ENCODE data around the gene SDC4.
"Not testable (repeated sequence)": the region's sequence is repeated elsewhere in the genome, so short reads cannot be mapped to it uniquely, and the experiment has no call there.

The SDC4 gene

DNA sequence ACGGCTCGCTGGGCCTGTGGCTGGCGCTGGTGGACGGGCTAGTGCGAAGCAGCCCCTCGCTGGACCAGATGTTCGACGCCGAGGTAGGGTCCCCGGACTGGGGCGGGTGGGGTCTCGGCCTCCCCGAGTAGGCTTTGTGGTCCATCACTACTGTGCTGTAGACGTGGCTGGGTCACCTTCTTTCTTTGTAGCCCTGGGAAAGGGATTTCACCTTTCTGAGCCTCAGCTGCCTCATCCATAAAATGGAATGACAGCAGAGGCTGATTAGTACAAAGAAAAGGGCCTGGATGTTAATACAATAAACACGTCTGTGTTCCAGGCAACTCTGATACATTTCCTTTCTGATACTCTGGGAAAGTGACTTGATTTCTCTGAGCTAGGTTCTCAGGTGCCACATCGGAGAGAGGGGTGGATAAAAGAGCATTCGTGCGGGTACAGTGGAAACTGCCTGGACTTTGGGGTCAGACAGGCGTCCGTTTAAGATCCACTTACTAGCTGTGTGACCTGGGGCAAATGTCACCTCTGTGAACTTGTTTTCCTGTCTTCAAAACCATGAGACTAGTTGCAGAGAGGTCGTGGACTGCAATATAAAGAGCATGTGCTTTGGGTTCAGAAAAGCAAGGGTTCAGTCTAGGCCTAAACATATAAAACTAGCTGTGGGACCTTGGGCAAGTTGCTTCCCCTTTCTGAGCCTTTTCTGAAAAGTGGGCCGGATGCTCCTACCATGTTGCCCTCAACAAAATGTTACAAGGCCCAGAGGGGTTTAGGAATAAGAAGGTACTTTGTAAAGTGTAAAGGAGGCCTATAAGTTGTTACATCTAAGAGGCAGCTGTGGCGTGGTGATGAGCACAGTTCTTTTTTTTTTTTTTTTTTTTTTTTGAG lies 15.6 kb upstream of the SDC4 start:
- no peak for DNase-seq

DNA sequence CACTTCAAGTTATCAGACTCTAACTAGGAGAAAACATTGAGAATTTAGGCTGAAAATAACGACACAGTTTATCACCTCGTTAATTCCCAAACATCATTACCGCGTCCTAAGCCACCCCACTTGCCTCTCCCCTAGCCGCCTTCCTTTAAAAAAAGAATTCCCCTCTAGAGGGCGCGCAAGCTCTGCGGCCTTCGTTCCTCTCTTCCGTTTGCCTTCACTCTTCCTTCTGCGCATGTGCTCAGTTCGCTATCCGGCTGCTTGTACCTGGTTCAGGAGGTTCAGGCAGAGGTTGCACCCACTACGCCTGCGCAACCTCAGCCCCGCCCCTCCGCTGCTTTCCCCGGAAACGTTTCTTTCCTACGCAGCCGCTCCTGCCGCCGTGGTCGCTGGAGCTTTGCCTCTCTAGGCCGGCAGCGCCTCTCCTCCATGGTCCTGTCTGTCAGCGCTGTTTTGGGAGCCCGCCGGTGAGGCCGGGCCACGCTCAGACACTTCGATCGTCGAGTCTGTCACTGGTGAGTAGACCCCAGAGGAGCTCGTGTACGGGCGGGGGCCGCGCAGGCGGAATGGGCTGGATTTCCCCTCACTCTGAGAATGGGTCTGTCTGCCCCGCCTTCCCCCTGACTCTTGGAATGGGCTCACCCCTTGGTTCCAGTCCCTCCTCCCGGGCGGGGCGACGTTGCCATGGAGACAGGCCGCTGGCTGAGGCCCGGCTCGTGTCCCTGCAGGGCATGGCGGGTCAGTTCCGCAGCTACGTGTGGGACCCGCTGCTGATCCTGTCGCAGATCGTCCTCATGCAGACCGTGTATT lies 14.8 kb upstream of the SDC4 start, which contains the start of gene SYS1:
TSS of gene SYS1 (plus strand) at position 353 of the 807 bp plus-strand sequence. CDS start at position 729, 376 bp downstream.
- DNase-seq = peak; percentile 98

DNA sequence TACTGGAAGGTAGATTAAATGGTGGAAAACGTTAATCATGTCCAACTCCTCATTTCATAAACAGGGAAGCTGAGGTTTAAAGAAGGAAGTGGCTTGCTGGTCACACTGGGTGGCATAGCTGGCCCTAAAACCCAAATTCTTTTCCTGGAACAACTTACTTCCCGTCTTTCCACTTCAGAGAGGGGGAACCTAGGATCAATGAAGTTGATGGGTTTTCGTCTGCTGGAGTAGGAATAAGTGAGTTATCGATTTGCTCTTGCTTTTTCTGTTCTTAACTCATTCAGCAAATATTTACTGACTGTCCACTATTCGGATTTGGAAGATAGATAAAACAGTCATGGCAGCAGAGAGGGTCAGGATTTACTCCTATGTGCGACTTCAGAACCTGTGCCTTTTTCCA lies 13.6 kb upstream of the SDC4 start:
- DNase-seq = no peak

DNA sequence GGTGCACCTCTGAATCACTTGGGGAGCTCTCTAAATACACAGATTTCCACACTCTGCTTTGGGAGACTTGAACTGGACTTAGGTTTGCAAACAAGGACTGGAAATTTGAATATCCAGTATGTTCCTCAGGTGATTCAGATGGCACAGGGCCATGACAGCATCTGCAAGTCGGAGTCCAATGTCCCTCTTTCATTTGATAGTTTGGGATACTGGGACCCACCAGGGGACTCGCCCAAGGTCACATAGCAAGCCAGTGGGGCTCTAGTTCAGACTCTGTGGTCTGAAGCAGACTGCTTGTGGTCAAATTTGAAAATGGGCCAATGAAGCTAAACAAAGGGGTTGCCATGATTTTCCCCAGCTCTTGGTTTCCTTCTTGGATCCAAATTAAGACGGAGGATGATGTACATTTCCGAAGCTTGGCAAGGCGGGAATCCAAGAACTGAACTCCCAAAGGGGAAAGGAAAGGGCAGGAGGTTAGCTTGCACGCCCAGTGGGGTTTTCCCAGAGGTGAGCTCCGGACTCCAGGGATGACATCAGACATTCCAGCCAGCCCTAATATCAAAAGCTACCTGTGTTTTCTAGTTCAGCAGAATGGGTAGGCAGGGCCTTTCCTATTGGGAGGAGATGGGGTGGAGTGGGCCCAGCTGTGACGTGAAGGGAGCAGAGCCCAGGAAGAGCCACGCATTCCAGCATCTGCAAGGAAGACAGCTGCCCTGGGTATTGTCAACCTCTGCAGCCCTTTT lies 11.4 kb upstream of the SDC4 start:
- no peak for DNase-seq

DNA sequence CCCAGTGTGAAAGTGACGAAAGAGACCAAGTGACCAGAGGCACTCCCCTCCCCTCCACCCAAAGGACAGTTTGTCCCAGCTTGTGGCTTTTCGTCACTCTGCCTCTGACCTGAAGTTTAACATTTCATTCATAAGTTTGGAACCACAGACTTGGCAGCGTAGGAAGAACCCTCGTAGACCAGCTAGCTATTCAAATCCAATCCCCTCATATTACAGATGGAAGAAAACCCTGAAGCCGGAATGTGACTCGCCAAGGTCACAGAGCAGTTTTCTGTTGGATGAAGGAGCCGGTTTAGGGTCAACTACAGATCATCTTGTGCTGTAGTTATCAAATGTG lies 10.8 kb upstream of the SDC4 start:
- no peak for DNase-seq

DNA sequence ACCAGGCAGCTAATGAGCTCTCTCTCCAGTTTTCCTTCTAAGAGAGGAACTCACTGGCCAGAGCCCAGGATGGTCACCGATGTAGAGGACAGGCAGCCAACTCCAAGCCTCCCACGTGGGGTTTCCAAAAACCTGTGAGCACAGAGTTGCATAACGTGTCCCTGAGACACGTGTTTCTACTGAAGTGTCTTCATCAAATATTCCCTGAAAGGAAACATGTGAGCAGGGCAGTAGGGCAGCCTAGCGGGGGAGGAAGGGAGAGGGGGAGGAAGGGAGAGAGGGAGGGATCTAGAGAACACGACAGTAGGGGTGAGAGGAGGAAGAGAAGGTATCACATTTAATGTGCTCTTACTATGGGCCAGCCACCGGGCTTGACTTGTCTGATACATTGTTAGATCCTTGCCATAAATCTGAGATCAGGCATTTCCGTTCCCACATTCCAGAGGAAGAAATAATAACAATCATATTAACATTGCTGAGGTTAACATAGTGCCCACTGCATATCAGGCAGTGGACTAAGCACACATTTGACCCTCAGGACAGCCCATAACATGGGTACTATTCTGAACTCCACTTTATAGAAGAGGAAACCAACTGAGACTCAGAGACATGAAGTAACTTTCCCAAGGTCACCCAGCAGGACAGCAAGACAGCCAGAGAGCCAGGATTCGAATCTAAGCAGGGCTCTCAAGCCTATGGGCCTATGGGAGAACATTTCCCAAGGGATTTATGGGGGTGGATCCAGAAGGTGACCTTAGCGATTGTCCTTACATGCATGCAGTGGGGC lies 10.3 kb upstream of the SDC4 start:
- DNase-seq = no peak

DNA sequence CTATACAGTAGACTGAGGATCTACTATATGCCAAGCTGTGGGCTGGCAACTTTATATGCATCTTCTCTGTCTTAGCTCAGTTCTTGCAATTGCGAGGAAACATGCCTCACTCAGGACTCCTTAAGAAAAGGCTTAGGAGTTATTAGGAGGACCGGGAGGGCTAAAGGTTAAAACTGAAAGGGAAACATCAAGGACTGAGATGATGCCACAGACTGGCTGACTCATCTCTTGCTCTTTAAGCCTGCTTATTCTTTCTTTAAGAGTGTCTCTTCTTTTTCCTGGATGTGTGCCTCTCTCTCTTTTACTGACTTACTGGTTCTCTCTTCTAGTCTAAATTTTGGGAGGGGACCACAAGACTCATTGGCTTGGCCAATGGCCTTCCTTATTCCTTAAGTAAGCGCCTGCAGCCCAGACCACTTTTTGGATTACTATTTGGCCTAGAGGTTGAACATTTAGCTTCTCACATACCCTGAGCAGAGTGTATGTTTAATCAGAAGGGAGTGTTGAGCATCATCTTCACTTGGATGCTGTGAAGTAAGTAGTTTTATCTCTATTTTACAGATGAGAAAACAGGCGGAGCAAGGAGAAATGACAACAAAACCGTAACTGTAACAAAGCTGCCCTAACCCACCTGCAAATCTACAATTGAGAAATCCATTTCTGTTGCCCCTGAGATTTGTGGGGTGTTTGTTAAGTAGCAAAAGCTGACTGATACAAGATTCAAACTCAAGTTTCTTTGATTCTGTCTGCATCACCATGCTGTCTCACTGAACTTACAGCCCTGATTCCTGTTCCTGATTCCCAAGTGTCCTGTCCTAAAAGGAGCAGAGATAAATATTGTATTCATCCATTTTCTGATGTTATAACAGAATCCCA lies 7.2 kb upstream of the SDC4 start:
- DNase-seq = no peak

DNA sequence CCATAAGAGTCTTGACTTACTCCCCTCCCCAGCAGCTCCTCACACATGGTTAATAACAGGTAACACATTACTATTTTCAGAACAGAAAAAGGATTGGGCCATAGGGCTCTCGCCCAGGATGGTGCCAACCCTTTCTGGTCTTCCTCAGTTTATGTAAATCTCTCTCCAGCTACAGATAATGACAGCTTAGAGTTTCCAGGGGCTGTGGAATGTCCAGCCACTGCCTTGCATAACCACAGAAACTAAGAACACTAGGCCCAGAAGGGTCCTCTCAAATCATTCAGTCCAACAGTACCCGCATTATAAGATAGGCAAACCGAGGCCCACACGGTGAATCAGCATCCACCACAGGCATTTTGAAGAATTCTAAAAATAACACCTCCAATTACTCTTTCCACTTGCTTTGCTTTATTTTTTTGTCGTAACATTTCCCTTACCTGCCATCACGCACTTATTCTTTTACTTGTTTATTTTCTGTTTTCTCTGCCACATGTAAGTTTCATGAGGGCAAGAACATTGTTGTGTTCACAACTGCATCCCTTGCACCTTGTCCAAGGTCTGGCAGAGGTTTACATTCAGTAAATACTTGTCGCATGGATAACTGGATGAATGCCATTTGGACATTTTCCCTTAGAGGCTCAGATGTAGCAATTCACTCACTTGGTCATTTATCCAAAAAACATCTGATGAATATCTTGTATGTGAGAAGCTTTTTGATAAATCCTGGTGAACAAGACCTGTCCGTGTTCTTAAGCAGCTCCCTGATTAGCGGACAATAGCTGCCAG lies 6.4 kb upstream of the SDC4 start:
- DNase-seq = no peak

DNA sequence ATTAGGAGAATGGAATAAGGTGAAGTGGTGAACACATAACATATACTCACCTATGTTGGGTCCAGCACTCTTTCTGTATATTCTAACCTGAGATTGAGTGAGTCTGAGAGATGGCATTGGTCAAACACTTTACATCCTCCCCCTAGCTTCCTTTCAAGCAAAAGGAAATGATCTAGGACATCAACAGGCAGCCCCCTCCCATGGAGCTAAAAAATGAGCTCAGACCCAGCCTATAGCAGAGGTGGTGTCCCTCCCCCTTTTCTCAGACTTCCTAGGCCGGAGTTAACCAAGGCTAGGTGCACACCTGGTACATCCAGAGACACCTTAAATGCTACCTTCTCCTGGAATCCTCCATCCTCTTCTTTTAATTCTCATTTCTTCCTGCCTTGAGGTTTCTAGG lies 5.5 kb upstream of the SDC4 start:
- DNase-seq = no peak

DNA sequence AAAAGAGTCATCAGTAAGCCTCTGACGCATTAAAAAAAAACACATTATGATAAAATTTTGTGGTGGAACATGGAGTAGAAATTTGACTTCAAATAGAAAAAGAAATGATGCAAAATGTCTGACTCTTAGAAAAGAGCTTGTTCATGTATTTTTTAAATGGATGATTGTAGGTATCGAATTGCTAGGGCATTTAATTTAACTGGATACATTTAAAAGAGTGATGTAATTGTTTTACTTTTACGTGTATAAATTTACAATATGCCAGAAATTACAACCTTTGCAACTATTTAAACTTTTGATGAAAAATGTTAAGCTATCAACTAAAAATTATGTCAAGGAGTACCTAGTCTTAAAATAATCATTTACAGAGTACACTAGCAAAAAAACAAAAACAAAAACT lies 4.5 kb upstream of the SDC4 start:
- DNase-seq = no peak

DNA sequence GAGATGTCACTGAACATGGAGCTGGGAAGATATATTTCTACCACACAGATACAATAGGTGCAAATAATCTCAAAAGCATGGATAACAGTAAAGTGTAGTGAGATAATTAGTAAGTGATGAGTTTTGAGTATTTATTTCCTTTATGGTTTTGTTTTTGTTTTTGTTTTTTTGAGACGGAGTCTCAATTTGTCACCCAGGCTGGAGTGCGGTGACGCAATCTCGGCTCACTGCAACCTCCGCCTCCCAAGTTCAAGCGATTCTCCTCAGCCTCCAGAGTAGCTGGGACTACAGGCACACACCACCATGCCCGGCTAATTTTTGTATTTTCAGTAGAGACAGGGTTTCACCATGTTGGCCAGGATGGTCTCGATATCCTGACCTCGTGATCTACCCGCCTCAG lies 2.6 kb upstream of the SDC4 start:
- DNase-seq = not testable (repeated sequence)

DNA sequence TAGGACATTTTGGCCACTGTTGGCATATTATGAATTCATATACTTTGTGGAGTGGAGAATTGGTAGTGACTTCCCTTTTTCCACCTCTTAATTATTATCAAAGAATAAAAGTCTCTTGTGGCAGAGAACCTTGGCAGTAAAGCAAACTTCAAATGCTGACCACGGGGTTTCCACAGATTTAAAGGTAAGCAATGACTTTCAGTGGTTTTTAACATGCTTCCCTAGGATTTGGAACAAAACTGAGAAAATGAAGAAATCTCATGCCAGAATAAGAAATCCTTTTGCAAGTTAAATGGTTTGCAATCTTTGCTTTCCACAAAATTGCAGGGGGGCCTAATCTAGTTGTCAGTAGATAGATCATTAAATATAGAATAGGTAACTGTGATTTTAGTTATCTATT lies 2.0 kb upstream of the SDC4 start:
- DNase-seq = no peak

DNA sequence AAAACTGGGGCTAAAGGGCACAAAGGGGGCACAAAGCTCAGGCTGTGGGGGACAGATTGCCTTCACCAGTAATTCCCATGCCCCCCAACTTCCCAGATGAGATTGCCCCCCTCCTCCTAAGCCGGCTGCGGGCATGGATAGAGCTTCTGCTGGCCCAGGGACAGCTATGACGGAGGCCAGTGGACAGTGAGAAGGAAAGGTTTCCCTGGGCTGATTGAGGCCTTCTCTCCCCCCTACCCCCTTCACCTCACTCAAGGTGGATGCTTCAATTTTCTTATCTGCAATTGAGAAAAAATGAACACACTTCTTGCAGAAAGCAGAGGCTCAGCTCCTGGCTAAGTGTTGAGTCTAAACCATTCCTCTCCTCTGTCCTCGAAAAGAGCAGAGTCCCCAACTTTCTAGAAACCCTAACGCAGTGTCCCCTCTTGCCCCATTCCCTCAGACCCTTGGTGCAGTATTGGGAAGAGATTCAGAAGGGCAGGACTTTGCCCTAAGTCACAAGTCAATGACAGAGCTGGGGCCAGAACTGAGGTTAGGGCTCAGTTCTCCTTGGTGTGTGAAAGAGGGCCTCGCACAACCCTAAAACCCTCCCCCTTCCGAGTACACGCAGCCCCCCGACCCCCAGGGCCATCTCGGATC lies 808 bp downstream of the SDC4 start:
- no peak for DNase-seq

DNA sequence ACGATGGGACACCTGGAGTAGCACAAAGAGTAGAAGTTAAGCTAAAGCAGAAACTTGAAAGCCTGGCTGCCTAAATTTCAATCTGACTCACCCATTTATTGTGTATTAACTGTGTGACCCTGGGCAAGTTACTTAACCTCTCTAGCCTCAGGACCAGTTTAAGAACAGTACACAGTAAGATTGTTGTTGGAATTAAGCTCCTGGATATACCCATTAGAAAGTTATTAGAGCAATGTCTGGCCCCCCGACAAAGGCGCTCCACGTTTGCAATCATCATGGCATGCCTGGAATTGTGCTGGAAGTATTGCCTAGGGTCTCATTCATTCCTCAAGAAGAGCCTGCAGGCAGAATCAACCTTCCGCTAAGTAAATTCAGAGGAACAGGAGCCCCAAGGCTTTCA lies 1.4 kb downstream of the SDC4 start:
- no peak for DNase-seq

DNA sequence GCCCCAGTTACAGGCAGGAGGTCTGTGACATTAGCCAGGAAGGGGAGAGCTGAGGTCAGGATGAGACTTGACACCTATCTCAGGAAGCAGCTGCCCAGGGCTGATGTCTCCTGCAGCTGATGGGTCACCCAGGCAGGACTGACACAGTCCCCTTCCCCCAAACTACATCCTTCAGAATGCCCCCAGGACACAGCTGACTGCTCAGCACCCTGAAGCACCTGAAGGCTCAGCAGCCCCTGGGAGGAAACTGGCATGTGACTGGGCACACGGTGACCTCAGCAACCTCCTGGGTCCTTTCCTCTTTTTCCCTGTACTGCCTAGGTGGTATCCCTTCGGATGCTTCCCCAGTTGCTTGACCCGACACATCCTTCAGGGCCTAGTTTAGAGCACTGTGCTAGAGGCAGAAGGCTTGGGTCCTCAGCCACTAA lies 1.9 kb downstream of the SDC4 start:
- no peak for DNase-seq

DNA sequence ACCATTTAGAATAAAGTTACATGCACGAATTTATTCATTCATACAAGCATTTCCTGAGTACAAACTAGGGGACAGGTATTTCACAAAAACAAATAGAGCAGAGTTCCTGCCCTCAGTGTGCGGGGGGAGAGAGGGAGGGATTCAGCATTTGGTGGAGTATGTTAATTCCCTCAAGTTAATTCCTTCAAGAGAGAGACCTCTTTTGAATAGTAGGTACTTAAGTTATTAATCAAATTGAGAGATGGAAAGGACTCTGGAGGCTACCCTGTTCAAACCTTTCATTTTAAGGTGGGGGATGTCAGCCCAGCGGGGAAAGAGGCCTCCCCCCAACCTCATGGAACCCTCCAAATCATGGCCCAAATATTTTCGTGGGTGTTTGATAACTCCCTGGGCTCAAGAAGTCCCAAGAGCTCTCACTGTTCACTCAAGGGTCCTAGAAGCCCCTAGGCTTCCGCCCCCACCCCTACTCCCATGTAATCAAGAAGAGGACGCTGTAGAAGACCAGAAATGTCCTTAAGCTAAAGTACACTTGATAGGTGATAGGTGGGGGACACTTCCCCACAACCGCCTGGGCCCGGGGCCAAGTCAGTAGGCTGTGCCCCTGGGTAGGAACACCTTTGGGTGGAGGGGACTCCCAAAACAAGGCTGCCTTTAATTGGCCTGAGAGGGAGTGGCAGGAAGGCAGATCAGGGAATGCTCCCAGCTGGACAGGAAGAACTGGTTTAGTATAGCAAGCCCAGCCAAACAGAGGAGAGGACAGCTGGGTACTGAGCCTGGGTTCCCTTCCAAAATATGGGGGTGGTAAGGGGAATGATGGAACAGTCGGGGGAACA lies 2.9 kb downstream of the SDC4 start:
- DNase-seq = no peak

DNA sequence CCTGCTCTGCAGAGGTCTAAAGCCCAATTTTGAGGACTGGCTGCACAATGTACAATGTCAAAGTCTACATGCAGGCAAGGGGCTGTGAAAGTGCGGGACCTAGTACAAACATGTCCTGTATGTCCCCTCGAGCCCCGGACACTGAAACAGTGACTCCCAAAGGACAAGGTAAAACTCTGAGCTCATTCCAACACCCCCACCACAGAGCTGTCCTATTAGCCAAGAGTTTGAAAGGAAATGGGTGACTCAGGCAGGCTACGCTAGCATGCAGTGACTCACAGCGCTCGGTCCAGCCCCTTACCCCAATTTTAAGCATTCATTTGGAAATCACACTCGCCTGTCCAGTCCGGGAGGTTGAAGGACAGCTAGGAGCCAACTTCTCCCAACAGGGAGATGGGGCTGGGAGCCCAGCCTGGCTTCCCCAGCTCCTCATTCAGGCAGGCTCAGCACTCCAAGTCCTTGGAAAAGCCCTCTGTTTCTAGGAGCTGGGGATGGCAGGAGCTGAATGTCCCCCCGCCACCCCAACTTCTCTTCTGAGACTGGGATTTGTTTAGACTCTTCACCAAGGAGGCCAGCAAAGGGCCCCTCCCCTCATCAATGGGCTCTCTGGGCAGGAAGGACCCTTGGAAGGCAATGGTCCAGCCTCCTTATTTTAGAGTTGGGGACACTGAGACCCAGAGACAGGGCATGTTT lies 3.9 kb downstream of the SDC4 start:
- no peak for DNase-seq

DNA sequence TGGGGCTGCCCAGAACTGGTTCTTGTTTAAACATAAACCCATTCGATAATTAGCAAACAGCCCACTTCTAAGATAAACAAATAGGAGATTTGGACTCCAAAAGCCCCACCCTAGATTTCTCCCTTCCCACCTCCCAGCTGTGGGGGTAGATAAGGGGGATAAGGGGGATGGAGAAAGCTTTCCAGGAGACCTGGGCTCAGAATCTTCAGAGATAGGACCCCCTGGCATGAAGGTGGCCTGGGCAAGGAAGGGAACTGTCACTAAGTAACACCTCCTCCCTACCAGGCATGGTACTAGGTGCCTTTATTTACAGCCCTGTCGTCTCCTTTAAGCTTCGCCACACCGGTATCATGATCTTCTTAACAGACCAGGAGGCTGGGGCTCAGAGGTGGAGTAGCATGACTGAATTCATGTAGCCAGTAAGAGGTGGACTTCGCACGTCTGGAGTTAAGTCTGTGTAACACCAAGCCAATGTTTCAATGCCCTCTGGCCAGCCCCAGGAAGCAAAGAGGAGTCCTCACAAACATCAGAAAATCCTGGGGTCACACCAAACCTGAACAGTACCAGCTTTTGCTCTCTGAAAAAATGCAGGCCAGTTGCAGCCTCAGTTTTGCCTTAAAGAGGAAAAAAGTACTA lies 4.6 kb downstream of the SDC4 start:
- no peak for DNase-seq

Measured in activated naive CD4-positive, alpha-beta T cell treated with anti-CD3 and anti-CD28 coated beads, Interleukin-2, amount 50 U/mL, for 16 hours (primary cell).